Astrocyte of the spinal cord (primary cell): ENCODE measurements around the gene MAGI2.

Experiments
- DNase-seq: peaks from one replicate; pipeline ENCODE4 v3.0.0; 2011; ENCODE audit warnings: low read depth, low spot score
- H3K4me3 ChIP-seq: 2 replicates; pipeline ENCODE4 v1.5.1; 2011; ENCODE audit warnings: low read depth, mild to moderate bottlenecking, low read length, moderate library complexity
- CTCF ChIP-seq: IDR thresholded peaks from 2 replicates; pipeline ENCODE4 v1.5.1; 2012; ENCODE audit warnings: low read depth, mild to moderate bottlenecking, low read length, inconsistent platforms
- in situ Hi-C: cut with HindIII; loops from 2 replicates; pipeline ENCODE4 v1.10.0; 2017; ENCODE audit warnings: low sequenced_read_pairs

MAGI2 gene

GRCh38 chr7:79462390-79462789 is 8.9 kb upstream of the MAGI2 start:
- no peak overlapping the region for H3K4me3 ChIP-seq
- DNase-seq, result no peak
- no peak for TF ChIP-seq CTCF
- in situ Hi-C loops, result no loop called here

GRCh38 chr7:79461660-79462059 is 8.2 kb upstream of the MAGI2 start:
- no peak for TF ChIP-seq CTCF
- DNase-seq, result peak; percentile 71
- in situ Hi-C loops, result no loop called here
- H3K4me3 ChIP-seq, result no peak overlapping the region

GRCh38 chr7:79459381-79459780 is 5.9 kb upstream of the MAGI2 start:
- no peak for TF ChIP-seq CTCF
- no peak overlapping the region for H3K4me3 ChIP-seq
- in situ Hi-C loops, result no loop called here
- no peak for DNase-seq

GRCh38 chr7:79458796-79459195 is 5.3 kb upstream of the MAGI2 start:
- DNase-seq, result no peak
- no peak for TF ChIP-seq CTCF
- no peak overlapping the region for H3K4me3 ChIP-seq
- in situ Hi-C loops, result no loop called here

GRCh38 chr7:79455173-79455790 is 1.8 kb upstream of the MAGI2 start:
- in situ Hi-C loops, result no loop called here
- no peak for TF ChIP-seq CTCF
- no peak for DNase-seq
- no peak overlapping the region for H3K4me3 ChIP-seq

GRCh38 chr7:79454361-79454960 is 994 bp upstream of the MAGI2 start:
- H3K4me3 ChIP-seq, result peak overlapping the region; percentile 72
- in situ Hi-C loops, result no loop called here
- TF ChIP-seq CTCF, result peak; percentile 7
- no peak for DNase-seq
